PC-9 (cell line): ENCODE measurements around the gene KRT8.

Experiments
- EZH2 ChIP-seq: fragments of 200-600 bp; sonication (generic); IDR thresholded peaks from 2 replicates; pipeline ENCODE4 v1.8.0; 2017; ENCODE audit warnings: antibody characterized with exemption, low read depth
- TF ChIP-seq, protein P1 (sequence below): fragments of 200-600 bp; sonication (generic); conservative IDR thresholded peaks from 2 replicates; pipeline ENCODE4 v1.6.1; 2017; ENCODE audit warnings: mixed run types, antibody characterized with exemption, mild to moderate bottlenecking, moderate library complexity

DNA sequence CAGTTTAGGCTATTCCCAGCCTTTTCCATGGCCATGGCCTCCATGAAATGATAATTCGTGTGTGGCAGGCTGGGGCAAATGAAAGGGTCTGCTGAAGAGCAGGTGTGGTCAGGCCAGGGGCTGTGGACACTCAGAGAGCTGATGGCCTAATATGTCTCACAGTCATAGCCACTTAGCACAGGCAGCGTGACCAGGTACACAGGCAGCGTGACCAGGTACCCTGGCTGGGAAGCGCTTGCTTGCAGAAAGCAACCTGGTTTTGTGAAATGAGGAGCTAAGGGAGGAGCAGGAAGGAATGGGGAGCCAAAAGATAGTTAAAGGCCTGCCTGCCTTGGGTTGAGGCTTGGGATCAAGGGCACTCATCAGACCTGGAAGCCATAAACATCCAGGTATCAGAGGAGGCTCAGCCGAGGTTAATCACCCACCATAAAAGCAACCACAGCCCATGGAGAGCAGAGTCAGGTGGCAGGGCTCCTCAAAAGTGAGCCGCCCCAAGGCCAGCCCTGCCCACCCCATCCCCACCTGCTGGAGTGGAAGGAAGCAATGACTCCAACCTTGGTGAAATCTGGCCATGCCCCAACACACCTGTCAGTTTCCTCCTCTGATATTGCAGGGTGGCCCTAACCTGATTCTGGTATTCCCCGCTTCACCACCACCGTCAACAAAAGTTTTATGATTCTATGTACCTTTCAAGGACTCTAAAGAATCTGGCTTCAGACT lies 8.0 kb upstream of the KRT8 start:
- TF ChIP-seq, protein P1, sequence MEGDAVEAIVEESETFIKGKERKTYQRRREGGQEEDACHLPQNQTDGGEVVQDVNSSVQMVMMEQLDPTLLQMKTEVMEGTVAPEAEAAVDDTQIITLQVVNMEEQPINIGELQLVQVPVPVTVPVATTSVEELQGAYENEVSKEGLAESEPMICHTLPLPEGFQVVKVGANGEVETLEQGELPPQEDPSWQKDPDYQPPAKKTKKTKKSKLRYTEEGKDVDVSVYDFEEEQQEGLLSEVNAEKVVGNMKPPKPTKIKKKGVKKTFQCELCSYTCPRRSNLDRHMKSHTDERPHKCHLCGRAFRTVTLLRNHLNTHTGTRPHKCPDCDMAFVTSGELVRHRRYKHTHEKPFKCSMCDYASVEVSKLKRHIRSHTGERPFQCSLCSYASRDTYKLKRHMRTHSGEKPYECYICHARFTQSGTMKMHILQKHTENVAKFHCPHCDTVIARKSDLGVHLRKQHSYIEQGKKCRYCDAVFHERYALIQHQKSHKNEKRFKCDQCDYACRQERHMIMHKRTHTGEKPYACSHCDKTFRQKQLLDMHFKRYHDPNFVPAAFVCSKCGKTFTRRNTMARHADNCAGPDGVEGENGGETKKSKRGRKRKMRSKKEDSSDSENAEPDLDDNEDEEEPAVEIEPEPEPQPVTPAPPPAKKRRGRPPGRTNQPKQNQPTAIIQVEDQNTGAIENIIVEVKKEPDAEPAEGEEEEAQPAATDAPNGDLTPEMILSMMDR: no peak
- no peak for TF ChIP-seq EZH2
